ENCODE measurements around the gene RHBDF2.

DNA sequence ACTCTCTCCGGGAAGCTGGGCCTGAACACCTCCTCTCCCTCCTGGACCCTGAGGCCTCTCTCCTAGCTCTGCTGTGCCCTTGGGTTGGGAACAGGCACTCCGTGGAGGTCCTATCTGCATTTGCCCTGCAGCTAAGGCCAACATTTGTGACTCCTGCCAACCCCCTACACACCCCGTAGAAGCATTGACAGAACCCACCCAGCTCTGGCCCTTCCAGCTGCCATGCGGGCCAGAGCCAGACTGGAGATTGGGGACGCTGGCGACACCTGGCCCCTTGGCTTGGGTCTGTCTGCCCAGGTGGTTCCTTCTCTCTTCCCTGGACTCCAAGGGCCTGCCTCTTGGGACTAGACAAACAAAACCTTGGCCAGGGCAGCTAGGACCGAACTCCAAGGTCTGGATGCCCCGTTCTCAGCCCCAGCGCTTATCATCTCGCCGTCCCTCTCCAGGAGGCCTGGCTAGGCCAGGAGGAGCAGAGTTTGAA lies 644 bp upstream of the RHBDF2 start:
- TF ChIP-seq CTCF (IDR thresholded peaks at IDR 0.05) (no peak), POLR2A (IDR thresholded peaks at IDR 0.05) (no peak), POLR2AphosphoS5 (IDR thresholded peaks at IDR 0.05) (no peak), EP300 (IDR thresholded peaks at IDR 0.05) (no peak)

All from suprapubic skin (tissue), 4 donors.